GM12872 (cell line): ENCODE measurements around the gene MAB21L2.

Experiments used
- TF ChIP-seq, protein P1 (sequence below): IDR thresholded peaks from 3 replicates; pipeline ENCODE4 v1.5.1; 2011; ENCODE audit warnings: low read depth, mild to moderate bottlenecking, low read length, moderate library complexity; ENCODE audit not compliant: insufficient read depth

Gene MAB21L2

DNA sequence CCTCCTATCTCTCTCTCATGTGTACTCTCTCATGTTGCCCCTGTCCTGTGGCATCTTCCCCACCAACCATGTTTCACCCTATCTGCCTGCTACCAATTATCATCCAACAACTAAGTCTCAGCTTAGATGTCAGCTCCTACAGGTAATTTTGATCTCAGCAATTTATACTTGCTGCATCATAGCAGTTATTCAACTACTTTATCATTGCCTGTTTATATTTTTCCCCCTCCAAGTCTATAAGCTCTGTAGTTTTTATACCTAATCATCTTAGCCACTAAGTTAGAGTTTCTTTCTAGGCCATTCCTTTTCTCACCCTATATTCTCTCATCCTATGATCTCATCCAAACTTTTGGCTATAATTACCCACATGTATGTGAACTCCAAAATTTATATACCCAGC lies 50.7 kb downstream of the MAB21L2 start:
- TF ChIP-seq, protein P1, sequence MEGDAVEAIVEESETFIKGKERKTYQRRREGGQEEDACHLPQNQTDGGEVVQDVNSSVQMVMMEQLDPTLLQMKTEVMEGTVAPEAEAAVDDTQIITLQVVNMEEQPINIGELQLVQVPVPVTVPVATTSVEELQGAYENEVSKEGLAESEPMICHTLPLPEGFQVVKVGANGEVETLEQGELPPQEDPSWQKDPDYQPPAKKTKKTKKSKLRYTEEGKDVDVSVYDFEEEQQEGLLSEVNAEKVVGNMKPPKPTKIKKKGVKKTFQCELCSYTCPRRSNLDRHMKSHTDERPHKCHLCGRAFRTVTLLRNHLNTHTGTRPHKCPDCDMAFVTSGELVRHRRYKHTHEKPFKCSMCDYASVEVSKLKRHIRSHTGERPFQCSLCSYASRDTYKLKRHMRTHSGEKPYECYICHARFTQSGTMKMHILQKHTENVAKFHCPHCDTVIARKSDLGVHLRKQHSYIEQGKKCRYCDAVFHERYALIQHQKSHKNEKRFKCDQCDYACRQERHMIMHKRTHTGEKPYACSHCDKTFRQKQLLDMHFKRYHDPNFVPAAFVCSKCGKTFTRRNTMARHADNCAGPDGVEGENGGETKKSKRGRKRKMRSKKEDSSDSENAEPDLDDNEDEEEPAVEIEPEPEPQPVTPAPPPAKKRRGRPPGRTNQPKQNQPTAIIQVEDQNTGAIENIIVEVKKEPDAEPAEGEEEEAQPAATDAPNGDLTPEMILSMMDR, result no peak
